Adrenal gland (tissue), 12 donors: ENCODE results near the gene TMED7. TPM values are rescaled to one million over a fixed set of nuclear protein-coding genes. Genes with fewer than 3 reads are reported as not detected.
A peak's percentile ranks its signal among the peaks of the same experiment; 100 is the strongest.

Experiments used
- DNase-seq, 7 donors: peaks; one replicate each; pipeline ENCODE4 v3.0.0-alpha.2; 2019 to 2020
- H3K27ac ChIP-seq, 5 donors: fragments of 200-600 bp; sonication (generic) in 4 of 5; 1 replicate in 3 of 5; 2 replicates in 2 of 5; pipeline versions ENCODE4 v1.5.1 to v1.8.0; 2016 to 2020; ENCODE audit warnings: mild to moderate bottlenecking in 1 of 5
- H3K27me3 ChIP-seq: fragments of 200-600 bp; 2 replicates; pipeline ENCODE4 v1.8.0; 2021
- H3K36me3 ChIP-seq, 2 donors: fragments of 200-600 bp; replicated peaks in 1 of 2; 1 replicate in 1 of 2; 2 replicates in 1 of 2; pipeline versions ENCODE4 v1.5.1 to v1.8.0; 2018 to 2022
- H3K4me1 ChIP-seq, 2 donors: fragments of 200-600 bp; replicated peaks in 1 of 2; 1 replicate in 1 of 2; 2 replicates in 1 of 2; pipeline versions ENCODE4 v1.5.1 to v1.8.0; 2018 to 2021
- H3K4me3 ChIP-seq, 4 donors: fragments of 200-600 bp; sonication (generic) in 3 of 4; one replicate each; pipeline ENCODE4 v1.5.1; 2016 to 2018
- H3K9me3 ChIP-seq, 3 donors: fragments of 200-600 bp; sonication (generic) in 1 of 3; replicated peaks in 1 of 3; 1 replicate in 2 of 3; 2 replicates in 1 of 3; pipeline versions ENCODE4 v1.5.1 to v1.8.0; 2016 to 2021
- CTCF ChIP-seq, 6 experiments: fragments of 450-650 bp in 4 of 6; fragments of 200-600 bp in 2 of 6; sonication (generic) in 1 of 6; IDR thresholded peaks; 1 replicate in 5 of 6; 2 replicates in 1 of 6; pipeline versions ENCODE4 v1.5.1 to v1.8.0; 2016 to 2021; ENCODE audit warnings: antibody characterized with exemption in 6 of 6, mild to moderate bottlenecking in 2 of 6, moderate library complexity in 1 of 6
- POLR2A ChIP-seq, 2 donors: fragments of 450-650 bp; IDR thresholded peaks; one replicate each; pipeline ENCODE4 v1.6.1; 2017; ENCODE audit warnings: antibody characterized with exemption in 2 of 2, mild to moderate bottlenecking in 2 of 2, moderate library complexity in 1 of 2
- WGBS, 4 donors: extraction: QIAGEN DNeasy Blood & Tissue Kit in 2 of 4; methylation state at CpG; one replicate each; pipeline versions ENCODE4 v1.1.5 to v1.1.7; 2013 to 2017; 5-methylcytosine and 5-hydroxymethylcytosine counted together
- intact Hi-C, 2 donors: fragments of 100-400 bp; cut with DNase I; formaldehyde crosslinking; loops; one replicate each; pipeline versions ENCODE4 v1.14.1 to v1.15.0; 2022 to 2023
- polyA plus RNA-seq, 3 donors: library from polyadenylated mRNA; stranded (reverse); fragments of 200-250 nt in 2 of 3; fragments of 350-450 nt in 1 of 3; fragmentation: Illumina TruSeq in 1 of 3; extraction: RNeasy Lipid Tissue Mini Kit (QIAGEN cat#74804) in 1 of 3; gene quantifications; one replicate each; pipeline ENCODE4 v1.2.3, GENCODE V29; 2013 to 2014
- total RNA-seq, 9 donors: library from RNA; depleted of rRNA in 4 of 9; stranded (reverse); fragments of >200 nt in 4 of 9; fragments of 120-200 nt in 1 of 9; fragmentation: NEBNext Ultra II Directional in 1 of 9; extraction: Animal tissue kit (Norgen Biotek cat#: 25700) in 1 of 9; gene quantifications; one replicate each; pipeline versions ENCODE4 v1.1.0 to v1.2.4, GENCODE V29; 2013 to 2023
- donor health status: healthy with polysubstance abuse.
- donor health status: Bipolar disorder and iron deficiency.
- donor health status: DM: yes; HTN: yes; CAD: no.
- donor health status: DM: no; HTN: no; CAD: no.
- donor health status: DM: no; HTN: no; CAD: no.
- donor health status: DM: yes; HTN: yes; CAD: no.

Gene TMED7
- total and polyA plus RNA-seq, 12 donors: 9.3 to 205 (median 87.2) TPM

GRCh38 chr5:115634343-115635132 is 8.7 kb upstream of the TMED7 start:
- DNase-seq: peak; percentile 88 to 96 (median 91)
- Histone ChIP-seq H3K4me3 (peak overlapping the region in 3 of 4 donors; percentile 8 to 49 (median 45)), H3K4me1 (peaks cover 4% of the 10 kb centered on the region in 2 donors), H3K27me3 (no peaks in the 10 kb centered on the region), H3K27ac (peak overlapping the region in 4 of 5 donors; percentile 62 to 82 (median 73)), H3K36me3 (no peaks in the 10 kb centered on the region), H3K9me3 (no peaks in the 10 kb centered on the region)
- intact Hi-C loops: no loop called here
- WGBS, 4 donors: 3 to 5% (median 4%) methylated on average over 8 of the region's 8 CpGs
- peak in 1 of 2 donors; percentile 55 for TF ChIP-seq POLR2A (IDR thresholded peaks at IDR 0.05)
- TF ChIP-seq CTCF (IDR thresholded peaks at IDR 0.05): peak; percentile 82 to 97 (median 92)

- DNase-seq: no peak
- H3K27me3 ChIP-seq: no peaks in the 10 kb centered on the region
- H3K9me3 ChIP-seq: no peaks in the 10 kb centered on the region
- no peak overlapping the region for H3K27ac ChIP-seq
- H3K4me3 ChIP-seq: no peak overlapping the region
- TF ChIP-seq POLR2A (IDR thresholded peaks at IDR 0.05): no peak
- TF ChIP-seq CTCF (IDR thresholded peaks at IDR 0.05): no peak
- H3K4me1 ChIP-seq: peaks cover 6 to 7% of the 10 kb centered on the region in 2 donors
- WGBS, 4 donors: 83 to 93% (median 92%) methylated on average over 1 of the region's 1 CpG
- H3K36me3 ChIP-seq: no peaks in the 10 kb centered on the region
- intact Hi-C loops: no loop called here
Observed at GRCh38 chr5:115629903-115630302, 4.1 kb upstream of the TMED7 start.

GRCh38 chr5:115627295-115627865 is 1.5 kb upstream of the TMED7 start:
- no peaks in the 10 kb centered on the region for H3K9me3 ChIP-seq
- WGBS, 4 donors: 88 to 97% (median 89%) methylated on average over 5 of the region's 5 CpGs
- peaks cover 27 to 28% of the 10 kb centered on the region in 2 donors for H3K4me1 ChIP-seq
- H3K27ac ChIP-seq: no peak overlapping the region
- no peak overlapping the region for H3K4me3 ChIP-seq
- no peak for DNase-seq
- H3K36me3 ChIP-seq: no peaks in the 10 kb centered on the region
- intact Hi-C loops: no loop called here
- H3K27me3 ChIP-seq: no peaks in the 10 kb centered on the region
- TF ChIP-seq CTCF (IDR thresholded peaks at IDR 0.05) (no peak), POLR2A (IDR thresholded peaks at IDR 0.05) (no peak)

GRCh38 chr5:115626445-115626823 is 598 bp upstream of the TMED7 start:
- Histone ChIP-seq H3K36me3 (no peaks in the 10 kb centered on the region), H3K27ac (peak overlapping the region; percentile 61 to 93 (median 79)), H3K4me3 (peak overlapping the region in 3 of 4 donors; percentile 32 to 77 (median 40)), H3K4me1 (peaks cover 34 to 38% of the 10 kb centered on the region in 2 donors), H3K9me3 (no peaks in the 10 kb centered on the region), H3K27me3 (no peaks in the 10 kb centered on the region)
- intact Hi-C loops: no loop called here
- TF ChIP-seq CTCF (IDR thresholded peaks at IDR 0.05) (peak in 2 of 6 experiments; percentile 2 to 4), POLR2A (IDR thresholded peaks at IDR 0.05) (no peak)
- 1 to 2% (median 1%) methylated on average over 8 to 9 of the region's 9 CpGs for WGBS, 4 donors
- DNase-seq: no peak
